H9 (cell line): ENCODE measurements around the gene ATP6V1G2. TPM values are rescaled to one million over a fixed set of nuclear protein-coding genes. Genes with fewer than 3 reads are reported as not detected.
A peak's percentile ranks its signal among the peaks of the same experiment; 100 is the strongest.

Source experiments
- DNase-seq: peaks from one replicate; pipeline ENCODE4 v3.0.0-alpha.2; 2017
- H2AFZ ChIP-seq: one replicate; pipeline ENCODE4 v1.6.1; 2013; ENCODE audit warnings: mild to moderate bottlenecking, low read length, control low read depth, moderate library complexity
- H2AK5ac ChIP-seq: 2 replicates; pipeline ENCODE4 v1.6.1; 2013; ENCODE audit warnings: low read length, control low read depth, mixed read lengths; ENCODE audit not compliant: insufficient read length
- H2BK120ac ChIP-seq: one replicate; pipeline ENCODE4 v1.6.1; 2013; ENCODE audit warnings: low read depth, mild to moderate bottlenecking, low read length, control low read depth, inconsistent platforms; ENCODE audit not compliant: poor library complexity, severe bottlenecking
- H2BK12ac ChIP-seq: 2 replicates; pipeline ENCODE4 v1.6.1; 2013; ENCODE audit warnings: low read length, control low read depth, mixed read lengths, low read depth; ENCODE audit not compliant: insufficient read length
- H2BK15ac ChIP-seq: 2 replicates; pipeline ENCODE4 v1.6.1; 2013; ENCODE audit warnings: low read depth, low read length, control low read depth
- H2BK20ac ChIP-seq: one replicate; pipeline ENCODE4 v1.6.1; 2013; ENCODE audit warnings: low read depth, mild to moderate bottlenecking, low read length, control low read depth, inconsistent platforms; ENCODE audit not compliant: poor library complexity, severe bottlenecking
- H2BK5ac ChIP-seq: 2 replicates; pipeline ENCODE4 v1.6.1; 2013; ENCODE audit warnings: low read length, control low read depth, mixed read lengths; ENCODE audit not compliant: insufficient read length
- H3K14ac ChIP-seq: 2 replicates; pipeline ENCODE4 v1.6.1; 2013; ENCODE audit warnings: low read length, control low read depth; ENCODE audit not compliant: insufficient read depth
- H3K18ac ChIP-seq: 2 replicates; pipeline ENCODE4 v1.6.1; 2013; ENCODE audit warnings: low read depth, mild to moderate bottlenecking, mixed read lengths, low read length, control low read depth; ENCODE audit not compliant: insufficient read length
- H3K23ac ChIP-seq: 2 replicates; pipeline ENCODE4 v1.6.1; 2013; ENCODE audit warnings: low read length, control low read depth, mixed read lengths, low read depth; ENCODE audit not compliant: insufficient read length
- H3K23me2 ChIP-seq: 2 replicates; pipeline ENCODE4 v1.6.1; 2013; ENCODE audit warnings: low read depth, mild to moderate bottlenecking, mixed read lengths, low read length, control low read depth; ENCODE audit not compliant: insufficient read length, poor library complexity, severe bottlenecking
- H3K27ac ChIP-seq: 2 replicates; pipeline ENCODE4 v1.5.1; 2013; ENCODE audit warnings: low read length, control low read depth, mixed read lengths, low read depth; ENCODE audit not compliant: insufficient read length
- H3K27me3 ChIP-seq: 2 replicates; pipeline ENCODE4 v1.6.1; 2013; ENCODE audit warnings: low read length, control low read depth, inconsistent platforms; ENCODE audit not compliant: insufficient read depth
- H3K4ac ChIP-seq: 2 replicates; pipeline ENCODE4 v1.6.1; 2013; ENCODE audit warnings: low read depth, mild to moderate bottlenecking, control low read depth, inconsistent platforms, low read length, moderate library complexity
- H3K4me1 ChIP-seq: 2 replicates; pipeline ENCODE4 v1.6.1; 2013; ENCODE audit warnings: low read length, control low read depth, inconsistent platforms; ENCODE audit not compliant: insufficient read depth
- H3K4me2 ChIP-seq: 2 replicates; pipeline ENCODE4 v1.6.1; 2013; ENCODE audit warnings: low read length, control low read depth, mixed read lengths; ENCODE audit not compliant: insufficient read length, insufficient read depth
- H3K56ac ChIP-seq: 2 replicates; pipeline ENCODE4 v1.6.1; 2013; ENCODE audit warnings: low read depth, mild to moderate bottlenecking, mixed read lengths, low read length, control low read depth; ENCODE audit not compliant: insufficient read length
- H3K79me1 ChIP-seq: 2 replicates; pipeline ENCODE4 v1.6.1; 2013; ENCODE audit warnings: low read depth, mild to moderate bottlenecking, moderate library complexity, low read length, control low read depth, inconsistent platforms; ENCODE audit not compliant: insufficient read depth, poor library complexity, severe bottlenecking
- H3K79me2 ChIP-seq: 2 replicates; pipeline ENCODE4 v1.6.1; 2013; ENCODE audit warnings: low read length, control low read depth, inconsistent platforms; ENCODE audit not compliant: insufficient read depth
- H3K9ac ChIP-seq: 2 replicates; pipeline ENCODE4 v1.6.1; 2013; ENCODE audit warnings: low read length, control low read depth, mixed read lengths; ENCODE audit not compliant: insufficient read length; ENCODE audit errors: extremely low read depth
- H3K9me3 ChIP-seq: one replicate; pipeline ENCODE4 v1.6.1; 2013; ENCODE audit warnings: low read depth, low read length, inconsistent platforms; ENCODE audit not compliant: control insufficient read depth
- H3T11ph ChIP-seq: one replicate; pipeline ENCODE4 v1.6.1; 2013; ENCODE audit warnings: mild to moderate bottlenecking, low read length, control low read depth, inconsistent platforms
- H4K20me1 ChIP-seq: one replicate; pipeline ENCODE4 v1.6.1; 2013; ENCODE audit not compliant: control insufficient read depth, insufficient read length, insufficient read depth
- H4K5ac ChIP-seq: 2 replicates; pipeline ENCODE4 v1.6.1; 2013; ENCODE audit warnings: low read depth, mild to moderate bottlenecking, mixed read lengths, low read length, control low read depth; ENCODE audit not compliant: insufficient read length
- H4K8ac ChIP-seq: replicated peaks from 2 replicates; pipeline ENCODE4 v1.6.1; 2013; ENCODE audit warnings: low read length, control low read depth, mixed read lengths, low read depth; ENCODE audit not compliant: insufficient read length
- H4K91ac ChIP-seq: 2 replicates; pipeline ENCODE4 v1.6.1; 2013; ENCODE audit warnings: low read depth, mild to moderate bottlenecking, moderate library complexity, mixed read lengths, low read length, control low read depth; ENCODE audit not compliant: insufficient read length
- H3K27ac Mint-ChIP-seq, 3 experiments: 2 replicates in 2 of 3; 3 replicates in 1 of 3; pipeline ENCODE4 v1.8.0; 2020 to 2021; ENCODE audit warnings: mixed read lengths in 3 of 3, mild to moderate bottlenecking in 1 of 3, moderate library complexity in 1 of 3
- H3K27me3 Mint-ChIP-seq: 2 replicates; pipeline ENCODE4 v1.8.0; 2021; ENCODE audit warnings: low read depth, mild to moderate bottlenecking, moderate library complexity, mixed read lengths
- H3K36me3 Mint-ChIP-seq, 3 experiments: 2 replicates in 2 of 3; 3 replicates in 1 of 3; pipeline ENCODE4 v1.8.0; 2020 to 2021; ENCODE audit warnings: low read depth in 3 of 3, mixed read lengths in 3 of 3; ENCODE audit not compliant: insufficient read depth in 1 of 3
- H3K4me1 Mint-ChIP-seq, 2 experiments: 2 replicates each; pipeline ENCODE4 v1.8.0; 2020; ENCODE audit warnings: mixed read lengths in 2 of 2
- H3K4me3 Mint-ChIP-seq, 2 experiments: 2 replicates in 1 of 2; 3 replicates in 1 of 2; pipeline ENCODE4 v1.8.0; 2020 to 2021; ENCODE audit warnings: mild to moderate bottlenecking in 2 of 2, mixed read lengths in 2 of 2, moderate library complexity in 1 of 2
- H3K9me3 Mint-ChIP-seq, 2 experiments: 2 replicates in 1 of 2; 3 replicates in 1 of 2; pipeline ENCODE4 v1.8.0; 2020; ENCODE audit warnings: mild to moderate bottlenecking in 2 of 2, mixed read lengths in 2 of 2, moderate library complexity in 1 of 2
- CTCF ChIP-seq: fragments of 200-600 bp; sonication (generic); conservative IDR thresholded peaks from 3 replicates; pipeline ENCODE4 v1.8.0; 2021; ENCODE audit warnings: antibody characterized with exemption, mild to moderate bottlenecking
- WGBS: extraction: QIAGEN DNeasy Blood & Tissue Kit; methylation state at CpG from one replicate; pipeline ENCODE4 v1.1.7; 2013; ENCODE audit warnings: missing lambda C conversion rate, low lambda C conversion rate, mixed read lengths; ENCODE audit not compliant: insufficient read length; ENCODE audit errors: extremely low coverage; 5-methylcytosine and 5-hydroxymethylcytosine counted together
- total RNA-seq: library from RNA; stranded (reverse); gene quantifications from 2 replicates; pipeline ENCODE4 v1.2.1, GENCODE V29; 2021

Gene ATP6V1G2
- total RNA-seq, 1 experiment from 2014 or later: 3.8 TPM

GRCh38 chr6:31574106-31575061 is 28.0 kb upstream of the ATP6V1G2 start:
- Histone ChIP-seq H3T11ph (no peak overlapping the region), H2BK15ac (no peak overlapping the region), H3K9ac (no peak overlapping the region), H2AFZ (no peak overlapping the region), H3K4ac (no peak overlapping the region), H3K79me1 (no peaks in the 10 kb centered on the region), H3K14ac (no peak overlapping the region), H3K27ac (no peak overlapping the region), H3K4me1 (no peaks in the 10 kb centered on the region), H2BK20ac (no peak overlapping the region), H4K5ac (no peak overlapping the region), H4K20me1 (no peaks in the 10 kb centered on the region), H3K4me2 (no peak overlapping the region), H2BK12ac (no peak overlapping the region), H3K23me2 (peaks cover 3% of the 10 kb centered on the region), H2AK5ac (no peak overlapping the region), H3K79me2 (no peaks in the 10 kb centered on the region), H2BK120ac (no peak overlapping the region), H3K18ac (no peak overlapping the region), H4K91ac (no peak overlapping the region), H3K27me3 (no peaks in the 10 kb centered on the region), H2BK5ac (no peak overlapping the region), H3K56ac (no peak overlapping the region), H4K8ac (no peak overlapping the region), H3K9me3 (no peaks in the 10 kb centered on the region), H3K23ac (no peak overlapping the region)
- peak; percentile 40; the same call in 2 of the 3 replicates for TF ChIP-seq CTCF
- Mint-ChIP-seq H3K27me3 (peaks cover 26% of the 10 kb centered on the region), H3K27ac (no peak overlapping the region), H3K4me3 (peak overlapping the region in 1 of 2 experiments; percentile 52; a peak in 2 of 5 replicates), H3K36me3 (no peaks in the 10 kb centered on the region), H3K4me1 (peaks cover 13 to 23% of the 10 kb centered on the region in 2 experiments), H3K9me3 (no peaks in the 10 kb centered on the region; a peak in 1 of 5 replicates)
- DNase-seq: peak; percentile 52
- WGBS: no CpG with 5 or more reads among the region's 14 CpGs
